ENCODE results near the gene NPIPA1. TPM values are rescaled to one million over a fixed set of nuclear protein-coding genes. Genes with fewer than 3 reads are reported as not detected.
"Not testable (repeated sequence)": the region's sequence is repeated elsewhere in the genome, so short reads cannot be mapped to it uniquely, and the experiment has no call there.

Gene NPIPA1
- total RNA-seq, 1 donor from 2014 or later = 90.9 TPM

DNA sequence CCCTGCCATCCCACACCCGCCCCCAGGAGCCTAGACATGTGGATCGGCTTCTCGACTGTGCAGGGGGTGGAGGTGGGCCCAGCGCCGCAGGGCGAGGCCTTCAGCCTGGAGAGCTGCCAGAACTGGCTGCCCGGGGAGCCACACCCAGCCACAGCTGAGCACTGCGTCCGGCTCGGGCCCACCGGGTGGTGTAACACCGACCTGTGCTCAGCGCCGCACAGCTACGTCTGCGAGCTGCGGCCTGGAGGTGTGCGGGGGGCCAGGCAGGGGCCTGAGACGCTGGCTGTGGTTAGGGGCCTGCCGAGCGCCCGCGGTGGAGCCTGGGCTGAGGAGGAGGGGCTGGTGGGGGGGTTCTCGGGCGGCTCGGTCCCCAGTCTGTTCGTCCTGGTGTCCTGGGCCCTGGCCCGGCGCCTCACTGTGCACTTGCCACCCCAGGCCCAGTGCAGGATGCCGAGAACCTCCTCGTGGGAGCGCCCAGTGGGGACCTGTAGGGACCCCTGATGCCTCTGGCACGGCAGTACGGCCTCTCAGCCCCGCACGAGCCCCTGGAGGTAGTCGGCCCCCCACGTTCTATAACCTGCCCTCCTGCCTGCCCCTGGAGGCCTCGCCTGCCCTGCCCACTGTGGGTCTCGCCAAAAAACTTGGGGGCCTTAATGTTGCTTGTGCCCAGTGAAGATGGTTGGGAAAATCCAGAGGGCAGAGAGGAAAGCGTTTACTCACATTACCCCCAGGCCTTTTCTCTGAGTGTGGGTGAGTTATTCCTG, 17.2 kb upstream of the NPIPA1 start:
- DNase-seq = peak; percentile 51
- ATAC-seq; intact Hi-C loops (cut with DNase I); H3K9me3 ChIP-seq; H3K4me1 ChIP-seq; H3K27me3 ChIP-seq (ENCODE audit: low read depth); H3K27ac ChIP-seq; H3K36me3 ChIP-seq; H3K4me3 ChIP-seq: not testable (repeated sequence)

- ATAC-seq; H3K36me3 ChIP-seq; H3K27ac ChIP-seq; intact Hi-C loops (cut with DNase I); H3K4me3 ChIP-seq; H3K9me3 ChIP-seq; H3K27me3 ChIP-seq (ENCODE audit: low read depth); H3K4me1 ChIP-seq: not testable (repeated sequence)
- peak; percentile 19 for DNase-seq
These were observed 15.0 kb upstream of the NPIPA1 start for GRCh38 chr16:14922285-14922684.

GRCh38 chr16:14922968-14923367, 14.3 kb upstream of the NPIPA1 start:
- H3K36me3 ChIP-seq; H3K9me3 ChIP-seq; H3K4me3 ChIP-seq; H3K27ac ChIP-seq; H3K4me1 ChIP-seq; H3K27me3 ChIP-seq (ENCODE audit: low read depth); intact Hi-C loops (cut with DNase I); ATAC-seq: not testable (repeated sequence)
- DNase-seq = peak; percentile 30

DNA sequence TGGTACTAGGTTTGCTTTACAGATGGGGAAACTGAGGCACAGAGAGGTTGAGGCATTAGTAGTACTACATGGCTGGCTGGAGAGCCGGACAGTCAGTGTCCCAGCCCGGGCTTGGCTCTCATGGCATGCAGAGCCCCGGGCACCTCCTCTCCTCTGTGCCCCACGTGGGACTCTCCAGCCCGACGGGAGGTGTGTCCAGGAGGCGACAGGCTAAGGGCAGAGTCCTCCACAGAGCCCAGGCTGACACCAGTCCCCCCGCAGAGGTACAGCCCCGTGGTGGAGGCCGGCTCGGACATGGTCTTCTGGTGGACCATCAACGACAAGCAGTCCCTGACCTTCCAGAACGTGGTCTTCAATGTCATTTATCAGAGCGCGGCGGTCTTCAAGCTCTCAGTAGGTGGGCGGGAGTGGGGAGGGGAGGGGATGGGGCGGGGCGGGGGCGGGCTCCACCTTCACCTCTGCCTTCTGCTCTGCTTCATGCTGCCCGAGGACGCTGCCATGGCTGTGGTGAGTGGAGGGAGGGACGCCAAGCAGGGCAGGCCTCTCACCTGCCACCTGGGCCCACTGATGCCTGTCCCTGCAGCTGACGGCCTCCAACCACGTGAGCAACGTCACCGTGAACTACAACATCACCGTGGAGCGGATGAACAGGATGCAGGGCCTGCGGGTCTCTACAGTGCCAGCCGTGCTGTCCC, 13.7 kb upstream of the NPIPA1 start:
- H3K9me3 ChIP-seq; H3K27me3 ChIP-seq (ENCODE audit: low read depth); H3K36me3 ChIP-seq; H3K27ac ChIP-seq; H3K4me1 ChIP-seq; ATAC-seq; intact Hi-C loops (cut with DNase I); H3K4me3 ChIP-seq: not testable (repeated sequence)
- peak; percentile 43 for DNase-seq

DNA sequence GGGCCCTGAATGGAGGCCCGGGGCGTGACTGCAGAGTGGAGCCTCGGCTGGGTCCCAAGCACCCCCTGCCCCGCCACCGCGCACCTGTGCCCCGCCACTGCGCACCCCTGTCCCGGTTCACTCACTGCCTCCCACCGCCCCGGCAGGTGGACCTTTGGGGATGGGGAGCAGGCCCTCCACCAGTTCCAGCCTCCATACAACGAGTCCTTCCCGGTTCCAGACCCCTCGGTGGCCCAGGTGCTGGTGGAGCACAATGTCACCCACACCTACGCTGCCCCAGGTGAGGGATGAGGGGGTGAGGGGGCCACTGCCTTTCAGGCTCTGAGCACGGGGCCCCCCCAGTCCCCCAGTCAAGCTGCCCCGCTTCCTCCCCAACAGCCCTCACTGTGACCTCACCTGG, 12.9 kb upstream of the NPIPA1 start:
- DNase-seq; H3K36me3 ChIP-seq; H3K4me3 ChIP-seq; intact Hi-C loops (cut with DNase I); H3K9me3 ChIP-seq; H3K27ac ChIP-seq; ATAC-seq; H3K4me1 ChIP-seq; H3K27me3 ChIP-seq (ENCODE audit: low read depth): not testable (repeated sequence)

DNA sequence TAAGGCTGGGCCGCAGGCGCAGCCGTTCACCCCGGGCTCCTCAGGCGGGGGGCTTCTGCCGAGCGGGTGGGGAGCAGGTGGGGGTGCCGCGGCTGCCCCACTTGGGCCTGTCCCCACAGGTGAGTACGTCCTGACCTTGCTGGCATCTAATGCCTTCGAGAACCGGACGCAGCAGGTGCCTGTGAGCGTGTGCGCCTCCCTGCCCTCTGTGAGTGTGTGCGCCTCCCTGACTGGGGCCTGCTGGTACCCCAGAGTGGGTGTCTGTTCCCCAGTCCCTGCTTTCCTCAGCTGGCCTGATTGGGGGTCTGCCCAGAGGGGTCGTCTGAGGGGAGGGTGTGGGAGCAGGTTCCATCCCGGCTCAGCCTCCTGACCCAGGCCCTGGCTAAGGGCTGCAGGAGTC, 12.3 kb upstream of the NPIPA1 start:
- H3K9me3 ChIP-seq; H3K27me3 ChIP-seq (ENCODE audit: low read depth); H3K4me1 ChIP-seq; H3K4me3 ChIP-seq; DNase-seq; H3K36me3 ChIP-seq; H3K27ac ChIP-seq; intact Hi-C loops (cut with DNase I); ATAC-seq: not testable (repeated sequence)

DNA sequence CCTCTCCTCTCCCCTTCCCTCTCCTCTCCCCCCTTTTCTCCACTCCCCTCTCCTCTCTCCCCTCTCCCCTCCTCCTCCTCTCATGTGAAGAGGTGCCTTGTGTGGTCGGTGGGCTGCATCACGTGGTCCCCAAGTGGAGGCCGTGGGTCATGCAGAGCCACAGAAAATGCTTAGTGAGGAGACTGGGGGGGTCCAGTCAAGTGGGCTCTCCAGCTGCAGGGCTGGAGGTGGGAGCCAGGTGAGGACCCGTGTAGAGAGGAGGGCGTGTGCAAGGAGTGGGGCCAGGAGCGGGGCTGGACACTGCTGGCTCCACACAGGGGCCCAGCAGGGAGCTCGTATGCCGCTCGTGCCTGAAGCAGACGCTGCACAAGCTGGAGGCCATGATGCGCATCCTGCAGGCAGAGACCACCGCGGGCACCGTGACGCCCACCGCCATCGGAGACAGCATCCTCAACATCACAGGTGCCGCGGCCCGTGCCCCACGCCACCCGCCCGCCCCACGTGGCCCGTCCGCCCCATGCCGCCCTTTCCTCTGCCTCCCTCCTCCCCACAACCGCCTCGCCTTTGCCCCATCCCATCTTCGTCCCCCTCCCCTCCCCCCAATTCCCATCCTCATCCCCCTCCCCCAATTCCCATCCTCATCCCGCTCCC, 9.1 kb upstream of the NPIPA1 start:
- DNase-seq = peak; percentile 49
- H3K4me3 ChIP-seq = not testable (repeated sequence)
- ATAC-seq = peak; percentile 64 to 88

GRCh38 chr16:14929176-14929575, 8.1 kb upstream of the NPIPA1 start:
- H3K4me1 ChIP-seq; H3K36me3 ChIP-seq; H3K9me3 ChIP-seq; H3K4me3 ChIP-seq; DNase-seq; intact Hi-C loops (cut with DNase I); H3K27ac ChIP-seq; H3K27me3 ChIP-seq (ENCODE audit: low read depth); ATAC-seq: not testable (repeated sequence)

More for the DNA sequence above, 9.1 kb upstream of the NPIPA1 start:
- intact Hi-C loops (cut with DNase I); H3K27me3 ChIP-seq (ENCODE audit: low read depth); H3K9me3 ChIP-seq; H3K4me1 ChIP-seq; H3K36me3 ChIP-seq; H3K27ac ChIP-seq: not testable (repeated sequence)

DNA sequence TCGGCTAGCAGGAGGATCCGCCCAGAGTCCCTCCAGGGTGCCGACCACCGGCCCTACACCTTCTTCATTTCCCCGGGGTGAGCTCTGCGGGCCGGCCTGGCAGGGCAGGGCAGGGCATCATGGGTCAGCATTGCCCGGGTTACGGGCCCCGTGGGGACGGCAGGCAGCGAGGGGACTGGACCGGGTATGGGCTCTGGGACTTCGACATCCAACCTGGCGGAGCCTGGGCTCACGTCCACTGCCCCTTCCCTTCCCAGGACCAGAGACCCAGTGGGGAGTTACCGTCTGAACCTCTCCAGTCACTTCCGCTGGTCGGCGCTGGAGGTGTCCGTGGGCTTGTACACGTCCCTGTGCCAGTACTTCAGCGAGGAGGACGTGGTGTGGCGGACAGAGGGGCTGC, 7.0 kb upstream of the NPIPA1 start:
- intact Hi-C loops (cut with DNase I); H3K27me3 ChIP-seq (ENCODE audit: low read depth); H3K36me3 ChIP-seq; H3K9me3 ChIP-seq; H3K4me3 ChIP-seq; H3K27ac ChIP-seq; H3K4me1 ChIP-seq; ATAC-seq: not testable (repeated sequence)
- DNase-seq = peak; percentile 20

DNA sequence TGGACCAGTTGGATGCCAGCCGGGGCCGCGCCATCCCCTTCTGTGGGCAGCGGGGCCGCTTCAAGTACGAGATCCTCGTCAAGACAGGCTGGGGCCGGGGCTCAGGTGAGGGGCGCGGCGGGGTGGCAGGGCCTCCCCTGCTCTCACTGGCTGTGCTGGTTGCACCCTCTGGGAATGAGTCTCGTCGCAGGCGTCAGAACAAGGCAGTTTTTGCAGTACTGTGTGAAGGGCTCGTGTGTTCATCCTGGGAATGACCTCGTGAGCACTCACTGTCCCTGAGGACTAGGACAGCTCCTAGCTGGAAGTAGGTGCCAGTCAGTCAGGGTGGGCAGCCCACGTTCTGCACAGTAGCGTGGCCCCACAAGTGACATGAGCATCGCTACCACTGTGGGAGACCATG, 6.3 kb upstream of the NPIPA1 start:
- H3K4me3 ChIP-seq; H3K27me3 ChIP-seq (ENCODE audit: low read depth); H3K36me3 ChIP-seq; H3K27ac ChIP-seq; H3K4me1 ChIP-seq; H3K9me3 ChIP-seq; intact Hi-C loops (cut with DNase I); ATAC-seq: not testable (repeated sequence)
- DNase-seq = peak; percentile 19

GRCh38 chr16:14932581-14933375, 4.5 kb upstream of the NPIPA1 start:
- H3K4me3 ChIP-seq; H3K9me3 ChIP-seq; H3K27ac ChIP-seq; ATAC-seq; intact Hi-C loops (cut with DNase I); H3K36me3 ChIP-seq; H3K4me1 ChIP-seq; H3K27me3 ChIP-seq (ENCODE audit: low read depth): not testable (repeated sequence)
- peak; percentile 40 for DNase-seq

DNA sequence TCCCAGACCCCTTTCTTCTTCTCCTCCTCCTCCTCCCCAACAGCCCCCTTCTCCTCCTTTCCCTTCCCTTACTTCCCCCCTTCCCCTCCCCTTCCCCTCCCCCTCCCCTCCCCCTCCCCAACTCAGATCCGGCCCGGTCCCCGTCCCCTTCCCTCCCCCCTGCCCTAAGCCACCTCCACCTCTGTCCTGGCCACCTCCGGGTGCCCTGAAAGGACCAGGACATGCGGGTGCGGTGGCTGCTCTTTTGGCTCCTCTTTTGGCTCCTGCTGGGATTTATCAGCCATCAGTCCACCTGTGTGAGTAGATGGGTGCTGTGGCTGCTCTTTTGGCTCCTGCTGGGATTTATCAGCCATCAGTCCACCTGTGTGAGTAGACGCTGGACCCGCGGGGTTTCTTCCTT, 751 bp downstream of the NPIPA1 start:
- H3K36me3 ChIP-seq; H3K9me3 ChIP-seq; ATAC-seq; H3K27ac ChIP-seq; H3K27me3 ChIP-seq (ENCODE audit: low read depth); H3K4me3 ChIP-seq; intact Hi-C loops (cut with DNase I); H3K4me1 ChIP-seq: not testable (repeated sequence)
- peak; percentile 28 for DNase-seq

DNA sequence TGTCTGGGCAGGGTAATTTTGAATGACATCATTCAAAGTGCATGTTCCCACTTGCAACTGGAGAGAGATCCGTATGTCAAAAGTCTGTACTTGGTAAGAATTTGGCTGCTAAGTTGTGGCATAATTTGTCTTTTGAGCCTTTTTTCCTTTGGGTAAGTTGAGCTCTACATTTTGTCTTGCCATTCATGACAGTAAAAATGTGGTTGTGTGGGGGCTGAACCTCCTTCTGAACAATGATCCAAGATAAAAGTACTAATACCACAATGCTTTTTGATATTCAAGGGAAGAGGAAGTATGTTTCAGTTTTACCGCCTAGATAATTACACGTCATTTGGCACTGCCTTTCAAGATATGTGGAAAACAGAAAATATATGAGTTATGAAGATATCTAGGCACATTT, 5.4 kb downstream of the NPIPA1 start:
- intact Hi-C loops (cut with DNase I); H3K4me1 ChIP-seq; H3K27me3 ChIP-seq (ENCODE audit: low read depth); ATAC-seq; H3K4me3 ChIP-seq; H3K36me3 ChIP-seq; DNase-seq; H3K9me3 ChIP-seq; H3K27ac ChIP-seq: not testable (repeated sequence)

Data from lower lobe of right lung (tissue), 2 donors.